Measurements from ENCODE around the gene CPEB2.

The CPEB2 gene

DNA sequence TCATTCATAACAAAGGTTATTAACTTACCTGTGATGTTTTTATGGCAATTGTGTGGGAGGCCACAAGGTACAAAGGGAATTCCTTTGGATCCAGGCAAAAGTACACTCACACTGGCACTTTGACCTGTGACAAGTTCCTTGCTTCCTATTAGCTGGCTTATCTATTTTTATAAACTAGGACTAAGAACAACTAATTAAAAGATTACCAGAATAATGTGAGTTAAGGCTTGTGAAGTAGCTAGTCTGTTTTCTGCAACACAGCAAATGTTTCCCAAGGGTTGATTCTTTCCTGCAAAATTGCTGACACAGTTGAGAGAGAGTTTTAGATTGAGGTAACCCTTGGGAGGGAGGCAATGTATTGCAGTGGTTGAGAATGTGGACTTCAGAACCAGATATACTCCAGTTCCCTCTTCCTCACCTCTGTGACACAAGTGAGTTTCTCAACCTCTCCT, 107.9 kb downstream of the CPEB2 start:
- H3K4me3 ChIP-seq (ENCODE audit: low read depth, low read length) = no peak overlapping the region
- TF ChIP-seq, protein P1, sequence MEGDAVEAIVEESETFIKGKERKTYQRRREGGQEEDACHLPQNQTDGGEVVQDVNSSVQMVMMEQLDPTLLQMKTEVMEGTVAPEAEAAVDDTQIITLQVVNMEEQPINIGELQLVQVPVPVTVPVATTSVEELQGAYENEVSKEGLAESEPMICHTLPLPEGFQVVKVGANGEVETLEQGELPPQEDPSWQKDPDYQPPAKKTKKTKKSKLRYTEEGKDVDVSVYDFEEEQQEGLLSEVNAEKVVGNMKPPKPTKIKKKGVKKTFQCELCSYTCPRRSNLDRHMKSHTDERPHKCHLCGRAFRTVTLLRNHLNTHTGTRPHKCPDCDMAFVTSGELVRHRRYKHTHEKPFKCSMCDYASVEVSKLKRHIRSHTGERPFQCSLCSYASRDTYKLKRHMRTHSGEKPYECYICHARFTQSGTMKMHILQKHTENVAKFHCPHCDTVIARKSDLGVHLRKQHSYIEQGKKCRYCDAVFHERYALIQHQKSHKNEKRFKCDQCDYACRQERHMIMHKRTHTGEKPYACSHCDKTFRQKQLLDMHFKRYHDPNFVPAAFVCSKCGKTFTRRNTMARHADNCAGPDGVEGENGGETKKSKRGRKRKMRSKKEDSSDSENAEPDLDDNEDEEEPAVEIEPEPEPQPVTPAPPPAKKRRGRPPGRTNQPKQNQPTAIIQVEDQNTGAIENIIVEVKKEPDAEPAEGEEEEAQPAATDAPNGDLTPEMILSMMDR (IDR thresholded peaks at IDR 0.05; ENCODE audit: insufficient read depth, low read depth, low read length, missing control alignments) = no peak
- no peak for DNase-seq (ENCODE audit: low read depth)

DNA sequence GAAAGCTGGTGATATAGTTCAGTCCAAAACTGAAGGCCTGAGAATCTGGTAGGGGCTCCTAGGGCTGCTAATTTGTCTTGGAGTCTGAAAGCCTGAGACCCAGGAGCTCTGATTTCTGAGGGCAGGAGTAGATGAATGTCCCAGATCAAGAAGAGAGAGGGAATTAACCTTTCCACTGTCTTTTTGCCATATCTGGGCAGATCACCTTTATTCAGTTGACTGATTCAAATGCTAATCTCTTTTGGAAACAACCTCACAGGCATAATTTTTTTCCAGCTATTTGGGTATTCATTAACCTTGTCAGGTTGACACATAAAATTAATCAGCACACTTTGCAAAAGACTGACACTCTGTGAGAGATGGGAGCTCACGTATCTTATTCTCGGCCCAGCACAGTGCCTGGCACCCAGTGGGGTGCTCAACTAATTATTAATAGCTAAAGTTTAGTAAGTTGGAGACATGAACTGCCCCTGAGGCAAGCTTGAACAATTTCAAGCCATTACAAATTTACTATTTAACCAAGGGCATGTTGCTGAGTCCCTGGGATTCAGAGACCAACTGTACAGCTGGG, 114.3 kb downstream of the CPEB2 start:
- no peak for DNase-seq (ENCODE audit: low read depth)

DNA sequence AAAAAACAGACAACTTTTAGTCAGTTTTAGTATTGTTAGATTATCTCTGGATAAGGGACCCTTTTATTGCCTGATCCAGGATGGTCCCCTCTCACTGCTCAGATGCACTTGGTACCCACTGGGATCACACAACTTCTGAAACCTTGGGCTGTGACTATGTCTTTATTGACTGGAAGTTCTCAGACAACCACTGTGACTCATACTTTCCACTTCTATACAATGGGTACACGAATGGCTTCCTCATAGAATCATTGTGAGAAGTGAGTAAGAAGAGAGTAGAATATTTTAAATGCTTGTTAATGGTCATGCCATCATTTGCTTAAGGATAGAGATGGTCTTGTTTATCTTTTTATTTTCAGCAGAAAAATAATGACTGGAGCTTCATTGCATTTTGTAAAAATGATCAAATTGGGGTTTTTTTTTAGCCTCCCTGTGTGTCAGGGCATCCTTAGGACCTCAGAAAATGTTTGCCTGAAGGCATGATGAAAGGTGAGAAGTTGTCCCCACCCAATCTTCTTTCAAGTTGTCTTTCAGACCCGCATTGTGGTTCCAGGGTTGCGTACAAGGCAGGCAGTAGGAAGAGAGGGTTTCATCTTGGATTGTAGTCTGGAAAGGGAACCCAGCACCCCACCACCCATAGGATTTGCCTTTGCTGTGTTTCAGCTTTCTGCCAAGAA, 115.1 kb downstream of the CPEB2 start:
- no peak overlapping the region for H3K4me3 ChIP-seq (ENCODE audit: low read depth, low read length)
- TF ChIP-seq, protein P1 (IDR thresholded peaks at IDR 0.05; ENCODE audit: insufficient read depth, low read depth, low read length, missing control alignments) = no peak
- DNase-seq (ENCODE audit: low read depth) = no peak

More for the DNA sequence above, 114.3 kb downstream of the CPEB2 start:
- TF ChIP-seq, protein P1 (IDR thresholded peaks at IDR 0.05; ENCODE audit: insufficient read depth, low read depth, low read length, missing control alignments) = no peak
- no peak overlapping the region for H3K4me3 ChIP-seq (ENCODE audit: low read depth, low read length)

DNA sequence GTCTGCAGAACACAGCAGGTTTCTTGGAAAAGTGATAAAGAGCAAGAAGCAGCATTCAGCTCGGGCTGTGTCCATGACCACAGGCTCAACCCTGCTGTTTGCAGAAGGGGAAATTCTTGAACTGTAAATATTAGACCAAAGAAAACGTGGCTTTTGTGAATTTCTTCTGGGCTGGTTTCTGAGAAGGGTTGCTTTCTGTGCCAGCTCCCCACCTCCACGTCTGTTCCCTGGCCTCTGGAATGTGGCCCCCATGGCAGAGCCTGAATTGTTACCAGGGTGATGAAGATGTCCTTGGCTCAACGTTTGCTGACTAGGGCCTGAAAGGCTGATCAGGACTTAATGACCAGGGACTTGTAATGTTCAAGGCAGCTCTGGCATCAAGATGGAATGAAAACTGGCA, 116.0 kb downstream of the CPEB2 start:
- no peak overlapping the region for H3K4me3 ChIP-seq (ENCODE audit: low read depth, low read length)
- TF ChIP-seq, protein P1 (IDR thresholded peaks at IDR 0.05; ENCODE audit: insufficient read depth, low read depth, low read length, missing control alignments) = no peak
- DNase-seq (ENCODE audit: low read depth) = no peak

Data from GM12865 (cell line).